Mononuclear cell (primary cell): Measurements from ENCODE around the gene TTLL8. TPM values are rescaled to one million over a fixed set of nuclear protein-coding genes. Genes with fewer than 3 reads are reported as not detected.

Source experiments
- H3K27me3 ChIP-seq: 2 replicates; pipeline ENCODE4 v1.6.0; 2011; ENCODE audit warnings: low read length, control low read depth; ENCODE audit not compliant: insufficient read depth
- H3K4me1 ChIP-seq: 2 replicates; pipeline ENCODE4 v1.5.1; 2011; ENCODE audit warnings: mild to moderate bottlenecking, low read length, control low read depth; ENCODE audit not compliant: insufficient read depth
- H3K4me3 ChIP-seq: 2 replicates; pipeline ENCODE4 v1.5.1; 2011; ENCODE audit warnings: mild to moderate bottlenecking, low read length, moderate library complexity
- H3K9me3 ChIP-seq: 2 replicates; pipeline ENCODE4 v1.5.1; 2011; ENCODE audit warnings: low read depth, mild to moderate bottlenecking, control low read depth, low read length
- total RNA-seq: library from RNA; depleted of rRNA; stranded (reverse); fragments of >200 nt; gene quantifications from one replicate; pipeline ENCODE4 v1.2.3, GENCODE V29; 2012

Gene TTLL8
- total RNA-seq, 1 donor = not detected

GRCh38 chr22:50030297-50031188, 27.6 kb downstream of the TTLL8 start:
- Histone ChIP-seq H3K9me3 (no peaks in the 10 kb centered on the region), H3K4me1 (peaks cover 10% of the 10 kb centered on the region), H3K4me3 (no peak overlapping the region), H3K27me3 (no peaks in the 10 kb centered on the region)

- Histone ChIP-seq H3K4me3 (no peak overlapping the region), H3K27me3 (no peaks in the 10 kb centered on the region), H3K4me1 (peaks cover 10% of the 10 kb centered on the region), H3K9me3 (no peaks in the 10 kb centered on the region)
Observed at GRCh38 chr22:50027639-50028537, 30.2 kb downstream of the TTLL8 start.

- no peaks in the 10 kb centered on the region for H3K9me3 ChIP-seq
- H3K4me1 ChIP-seq = peaks cover 10% of the 10 kb centered on the region
- no peaks in the 10 kb centered on the region for H3K27me3 ChIP-seq
- H3K4me3 ChIP-seq = no peak overlapping the region
Observed at GRCh38 chr22:50025993-50026392, 32.1 kb downstream of the TTLL8 start.

- peaks cover 4% of the 10 kb centered on the region for H3K4me1 ChIP-seq
- H3K4me3 ChIP-seq = no peak overlapping the region
- H3K9me3 ChIP-seq = no peaks in the 10 kb centered on the region
- no peaks in the 10 kb centered on the region for H3K27me3 ChIP-seq
Observed at GRCh38 chr22:50022171-50022819, 35.8 kb downstream of the TTLL8 start.

- H3K9me3 ChIP-seq = no peaks in the 10 kb centered on the region
- no peaks in the 10 kb centered on the region for H3K27me3 ChIP-seq
- H3K4me3 ChIP-seq = no peak overlapping the region
- peaks cover 8% of the 10 kb centered on the region for H3K4me1 ChIP-seq
Observed at GRCh38 chr22:50020606-50021005, 37.5 kb downstream of the TTLL8 start.

- no peaks in the 10 kb centered on the region for H3K9me3 ChIP-seq
Observed at GRCh38 chr22:50019316-50019715, 38.8 kb downstream of the TTLL8 start.

GRCh38 chr22:50018608-50019285, 39.4 kb downstream of the TTLL8 start:
- no peak overlapping the region for H3K4me3 ChIP-seq
- no peaks in the 10 kb centered on the region for H3K9me3 ChIP-seq
- peaks cover 16% of the 10 kb centered on the region for H3K4me1 ChIP-seq
- H3K27me3 ChIP-seq = peaks cover 3% of the 10 kb centered on the region

More at GRCh38 chr22:50019316-50019715, 38.8 kb downstream of the TTLL8 start:
- peaks cover 13% of the 10 kb centered on the region for H3K4me1 ChIP-seq
- peaks cover 3% of the 10 kb centered on the region for H3K27me3 ChIP-seq
- no peak overlapping the region for H3K4me3 ChIP-seq

GRCh38 chr22:50017701-50018224, 40.3 kb downstream of the TTLL8 start:
- H3K9me3 ChIP-seq = no peaks in the 10 kb centered on the region
- H3K27me3 ChIP-seq = peaks cover 3% of the 10 kb centered on the region
- H3K4me1 ChIP-seq = peaks cover 16% of the 10 kb centered on the region
- no peak overlapping the region for H3K4me3 ChIP-seq

- no peaks in the 10 kb centered on the region for H3K9me3 ChIP-seq
- no peak overlapping the region for H3K4me3 ChIP-seq
- peaks cover 16% of the 10 kb centered on the region for H3K4me1 ChIP-seq
- H3K27me3 ChIP-seq = peaks cover 3% of the 10 kb centered on the region
Observed at GRCh38 chr22:50016988-50017700, 41.0 kb downstream of the TTLL8 start.

GRCh38 chr22:50016308-50016987, 41.6 kb downstream of the TTLL8 start:
- Histone ChIP-seq H3K4me1 (peaks cover 18% of the 10 kb centered on the region), H3K27me3 (peaks cover 5% of the 10 kb centered on the region)

GRCh38 chr22:50015451-50016307, 42.4 kb downstream of the TTLL8 start:
- Histone ChIP-seq H3K27me3 (peaks cover 9% of the 10 kb centered on the region), H3K4me3 (no peak overlapping the region), H3K4me1 (peaks cover 23% of the 10 kb centered on the region), H3K9me3 (no peaks in the 10 kb centered on the region)

More at GRCh38 chr22:50016308-50016987, 41.6 kb downstream of the TTLL8 start:
- H3K4me3 ChIP-seq = no peak overlapping the region
- H3K9me3 ChIP-seq = no peaks in the 10 kb centered on the region

GRCh38 chr22:50014655-50015401, 43.3 kb downstream of the TTLL8 start:
- no peak overlapping the region for H3K4me3 ChIP-seq
- H3K27me3 ChIP-seq = peaks cover 9% of the 10 kb centered on the region
- H3K4me1 ChIP-seq = peaks cover 23% of the 10 kb centered on the region
- H3K9me3 ChIP-seq = no peaks in the 10 kb centered on the region
